Thyroid gland (tissue), 4 donors: ENCODE measurements around the gene STK24. TPM values are rescaled to one million over a fixed set of nuclear protein-coding genes. Genes with fewer than 3 reads are reported as not detected.

Experiments
- DNase-seq, 2 donors: peaks; one replicate each; pipeline ENCODE4 v3.0.0-alpha.2; 2019
- H3K27ac ChIP-seq, 3 donors: fragments of 200-600 bp; sonication (generic); 1 replicate in 2 of 3; 2 replicates in 1 of 3; pipeline ENCODE4 v1.5.1; 2016 to 2019; ENCODE audit warnings: mild to moderate bottlenecking in 1 of 3, moderate library complexity in 1 of 3
- H3K27me3 ChIP-seq: fragments of 200-600 bp; sonication (generic); one replicate; pipeline ENCODE4 v1.5.1; 2019
- H3K36me3 ChIP-seq, 2 donors: fragments of 200-600 bp; sonication (generic); one replicate each; pipeline ENCODE4 v1.5.1; 2016 to 2019
- H3K4me1 ChIP-seq, 2 donors: fragments of 200-600 bp; sonication (generic); one replicate each; pipeline ENCODE4 v1.5.1; 2017 to 2019
- H3K4me3 ChIP-seq, 3 donors: fragments of 200-600 bp; sonication (generic); replicated peaks in 1 of 3; 1 replicate in 2 of 3; 2 replicates in 1 of 3; pipeline ENCODE4 v1.5.1; 2016; ENCODE audit warnings: mild to moderate bottlenecking in 1 of 3
- H3K9me3 ChIP-seq: fragments of 200-600 bp; sonication (generic); one replicate; pipeline ENCODE4 v1.5.1; 2017
- CTCF ChIP-seq, 6 experiments: fragments of 200-600 bp in 3 of 6; fragments of 450-650 bp in 3 of 6; sonication (generic) in 3 of 6; IDR thresholded peaks; one replicate each; pipeline ENCODE4 v1.5.1; 2016 to 2019; ENCODE audit warnings: antibody characterized with exemption in 6 of 6, mild to moderate bottlenecking in 2 of 6, inconsistent platforms in 1 of 6, moderate library complexity in 1 of 6
- POLR2A ChIP-seq, 2 donors: fragments of 450-650 bp; IDR thresholded peaks; one replicate each; pipeline ENCODE4 v1.6.1; 2017; ENCODE audit warnings: antibody characterized with exemption in 2 of 2, mild to moderate bottlenecking in 2 of 2, moderate library complexity in 1 of 2
- WGBS, 2 donors: methylation state at CpG; one replicate each; pipeline ENCODE4 v1.1.5; 2017; 5-methylcytosine and 5-hydroxymethylcytosine counted together
- intact Hi-C: fragments of 100-400 bp; cut with DNase I; formaldehyde crosslinking; loops from one replicate; pipeline ENCODE4 v1.15.1; 2023
- total RNA-seq, 4 donors: library from RNA; depleted of rRNA; stranded (reverse); fragments of >200 nt; gene quantifications; one replicate each; pipeline ENCODE4 v1.2.3, GENCODE V29; 2016

Gene STK24
- total RNA-seq, 4 donors from 2014 or later = 74.5 to 102 (median 90.7) TPM

- DNase-seq = peak in 1 of 2 donors; percentile 48
- intact Hi-C loops = no loop called here
- no peak overlapping the region for H3K4me3 ChIP-seq
Observed at GRCh38 chr13:98466634-98467236, 110.2 kb downstream of the STK24 start.

GRCh38 chr13:98462946-98463345, 114.0 kb downstream of the STK24 start:
- Histone ChIP-seq H3K27ac (peak overlapping the region; percentile 1 to 64 (median 2)), H3K4me1 (peaks cover 10 to 20% of the 10 kb centered on the region in 2 donors), H3K9me3 (no peaks in the 10 kb centered on the region), H3K27me3 (no peaks in the 10 kb centered on the region), H3K4me3 (no peak overlapping the region), H3K36me3 (peaks cover 19 to 20% of the 10 kb centered on the region in 2 donors)
- DNase-seq = no peak
- intact Hi-C loops = no loop called here
- WGBS, 2 donors = 73 to 87% methylated on average over 4 to 8 of the region's 8 CpGs
- TF ChIP-seq POLR2A (IDR thresholded peaks at IDR 0.05) (no peak), CTCF (IDR thresholded peaks at IDR 0.05) (no peak)

More at GRCh38 chr13:98466634-98467236, 110.2 kb downstream of the STK24 start:
- Histone ChIP-seq H3K27ac (no peak overlapping the region), H3K4me1 (peaks cover 10 to 20% of the 10 kb centered on the region in 2 donors), H3K9me3 (no peaks in the 10 kb centered on the region), H3K27me3 (no peaks in the 10 kb centered on the region), H3K36me3 (peaks cover 3 to 4% of the 10 kb centered on the region in 2 donors)
- TF ChIP-seq CTCF (IDR thresholded peaks at IDR 0.05) = peak in 4 of 6 experiments; percentile 38 to 59 (median 46)
- TF ChIP-seq POLR2A (IDR thresholded peaks at IDR 0.05) = no peak
- 58 to 63% methylated on average over 11 of the region's 11 CpGs for WGBS, 2 donors

GRCh38 chr13:98462241-98462882, 114.5 kb downstream of the STK24 start:
- 93 to 97% methylated on average over 18 of the region's 18 CpGs for WGBS, 2 donors
- intact Hi-C loops = no loop called here
- DNase-seq = no peak
- Histone ChIP-seq H3K9me3 (no peaks in the 10 kb centered on the region), H3K36me3 (peaks cover 19 to 20% of the 10 kb centered on the region in 2 donors), H3K27ac (peak overlapping the region in 1 of 3 donors; percentile 1), H3K4me3 (no peak overlapping the region), H3K4me1 (peaks cover 10 to 20% of the 10 kb centered on the region in 2 donors), H3K27me3 (no peaks in the 10 kb centered on the region)
- TF ChIP-seq CTCF (IDR thresholded peaks at IDR 0.05) (no peak), POLR2A (IDR thresholded peaks at IDR 0.05) (no peak)

- H3K27ac ChIP-seq = no peak overlapping the region
- intact Hi-C loops = no loop called here
- peaks cover 19 to 24% of the 10 kb centered on the region in 2 donors for H3K36me3 ChIP-seq
- no peaks in the 10 kb centered on the region for H3K27me3 ChIP-seq
- peaks cover 10 to 20% of the 10 kb centered on the region in 2 donors for H3K4me1 ChIP-seq
- no peak for DNase-seq
- no peaks in the 10 kb centered on the region for H3K9me3 ChIP-seq
- WGBS, 2 donors = 92 to 94% methylated on average over 14 to 16 of the region's 16 CpGs
- no peak overlapping the region for H3K4me3 ChIP-seq
- TF ChIP-seq POLR2A (IDR thresholded peaks at IDR 0.05) (no peak), CTCF (IDR thresholded peaks at IDR 0.05) (no peak)
Observed at GRCh38 chr13:98461486-98462240, 115.2 kb downstream of the STK24 start.
